Astrocyte (in vitro differentiated cells and primary cell): Measurements from ENCODE around the gene DCAF6.

Experiments
- CTCF ChIP-seq: IDR thresholded peaks from 2 replicates; pipeline ENCODE4 v1.5.1; 2011; ENCODE audit warnings: low read depth, mild to moderate bottlenecking, inconsistent platforms, low read length, moderate library complexity; ENCODE audit not compliant: insufficient read depth
- EZH2 ChIP-seq: IDR thresholded peaks from 2 replicates; pipeline ENCODE4 v1.6.1; 2012; ENCODE audit warnings: mild to moderate bottlenecking, low read length, inconsistent platforms; ENCODE audit not compliant: insufficient read depth

GRCh38 chr1:168035345-168035744 is 98.9 kb downstream of the DCAF6 start:
- TF ChIP-seq CTCF = no peak
- TF ChIP-seq EZH2 = no peak
